HS-5 (cell line): ENCODE results near the gene BPIFB1.

Experiments used
- DNase-seq: peaks from one replicate; pipeline ENCODE4 v3.0.0-alpha.2; 2012; ENCODE audit warnings: low read depth

Gene BPIFB1, protein sequence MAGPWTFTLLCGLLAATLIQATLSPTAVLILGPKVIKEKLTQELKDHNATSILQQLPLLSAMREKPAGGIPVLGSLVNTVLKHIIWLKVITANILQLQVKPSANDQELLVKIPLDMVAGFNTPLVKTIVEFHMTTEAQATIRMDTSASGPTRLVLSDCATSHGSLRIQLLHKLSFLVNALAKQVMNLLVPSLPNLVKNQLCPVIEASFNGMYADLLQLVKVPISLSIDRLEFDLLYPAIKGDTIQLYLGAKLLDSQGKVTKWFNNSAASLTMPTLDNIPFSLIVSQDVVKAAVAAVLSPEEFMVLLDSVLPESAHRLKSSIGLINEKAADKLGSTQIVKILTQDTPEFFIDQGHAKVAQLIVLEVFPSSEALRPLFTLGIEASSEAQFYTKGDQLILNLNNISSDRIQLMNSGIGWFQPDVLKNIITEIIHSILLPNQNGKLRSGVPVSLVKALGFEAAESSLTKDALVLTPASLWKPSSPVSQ

DNA sequence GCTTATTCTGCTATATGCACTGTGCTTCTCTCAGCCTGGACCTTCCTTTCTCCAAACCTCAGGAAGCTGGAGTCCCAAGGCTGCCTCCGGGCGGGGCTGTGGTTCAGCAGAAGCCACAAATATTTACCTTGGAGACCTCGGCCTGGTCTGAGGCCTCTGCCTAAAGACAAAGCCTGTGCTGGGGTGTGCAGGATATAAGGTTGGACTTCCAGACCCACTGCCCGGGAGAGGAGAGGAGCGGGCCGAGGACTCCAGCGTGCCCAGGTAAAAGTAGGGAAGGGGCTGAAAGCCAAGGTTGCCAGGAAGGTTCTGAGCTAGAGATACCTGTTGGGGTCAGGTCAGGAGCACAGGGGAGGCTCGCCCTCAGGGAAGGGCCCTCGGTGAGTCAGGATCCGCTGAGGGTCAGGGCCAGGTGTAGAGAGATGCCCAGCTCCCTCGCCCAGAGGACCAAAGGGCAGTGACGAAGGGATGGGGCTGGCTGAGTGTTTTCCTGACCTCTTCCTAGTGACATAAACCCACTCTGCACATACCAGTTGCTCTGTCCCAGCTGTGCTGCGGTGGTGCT is at the start of gene BPIFB1:
Gene BPIFB1 (plus strand): TSS at position 224 of the 565 bp plus-strand sequence. CDS start 2,860 bp downstream, outside the sequence.
- DNase-seq: no peak

DNA sequence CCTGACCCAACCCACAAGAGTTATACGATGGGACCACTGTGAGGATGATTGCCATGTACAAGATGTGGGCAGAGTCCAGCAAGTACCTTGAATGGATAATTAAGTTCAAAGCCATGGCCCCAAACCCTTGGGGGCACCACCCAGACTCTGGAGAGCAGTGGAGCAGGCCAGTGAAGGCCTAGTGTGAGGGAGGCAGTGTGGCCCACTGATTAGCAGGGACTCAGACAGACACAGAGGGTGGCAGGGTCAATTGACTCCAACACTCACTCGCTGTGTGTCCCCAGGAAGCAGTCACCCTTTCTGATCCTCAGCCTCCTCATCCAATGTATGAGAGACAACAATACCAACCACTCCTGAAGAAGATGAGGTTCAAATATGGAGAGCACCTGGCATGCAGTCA is 49.0 kb upstream of the BPIFB1 start:
- no peak for DNase-seq

DNA sequence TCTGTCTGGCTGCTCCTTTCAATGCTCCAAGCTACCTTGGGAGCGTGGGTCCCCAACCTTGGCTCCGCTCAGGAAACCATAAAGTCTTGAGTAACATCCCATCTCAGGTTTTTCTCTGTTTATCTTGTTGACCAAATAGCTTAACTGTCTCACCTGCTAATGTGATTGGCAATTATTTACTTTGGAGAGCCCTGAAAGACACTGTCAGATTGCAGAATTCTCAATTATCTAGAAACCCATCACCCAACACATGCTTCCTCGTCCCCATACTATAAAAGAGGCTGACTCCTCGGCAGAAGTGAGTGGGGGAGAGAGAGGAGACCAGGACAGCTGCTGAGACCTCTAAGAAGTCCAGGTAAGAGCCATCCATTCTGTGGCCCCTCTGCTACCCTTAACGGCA is 47.3 kb upstream of the BPIFB1 start, which contains the start of gene BPIFA1:
Gene BPIFA1 (plus strand): TSS at position 301 of the 400 bp plus-strand sequence. CDS start 1,716 bp downstream, outside the sequence.
- DNase-seq: no peak

DNA sequence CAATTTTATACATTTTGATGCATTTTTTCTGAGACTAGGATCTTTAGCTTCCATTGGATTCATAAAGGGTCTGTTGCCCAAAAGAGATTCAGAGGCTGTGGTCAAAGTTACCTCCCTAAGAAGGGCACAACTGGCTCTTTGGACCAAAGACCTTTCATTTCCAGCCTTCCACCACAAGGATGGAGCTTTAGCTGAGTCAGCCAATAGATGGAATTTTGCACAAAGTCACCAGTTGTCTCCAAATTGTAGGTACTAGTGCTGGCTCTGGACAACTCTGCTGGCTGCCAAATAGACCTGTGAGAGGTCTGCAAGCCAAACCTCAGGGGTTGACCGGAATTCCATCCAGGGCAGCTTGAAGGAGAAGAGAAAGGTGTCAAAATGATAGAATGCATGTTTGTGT is 46.7 kb upstream of the BPIFB1 start:
- no peak for DNase-seq

DNA sequence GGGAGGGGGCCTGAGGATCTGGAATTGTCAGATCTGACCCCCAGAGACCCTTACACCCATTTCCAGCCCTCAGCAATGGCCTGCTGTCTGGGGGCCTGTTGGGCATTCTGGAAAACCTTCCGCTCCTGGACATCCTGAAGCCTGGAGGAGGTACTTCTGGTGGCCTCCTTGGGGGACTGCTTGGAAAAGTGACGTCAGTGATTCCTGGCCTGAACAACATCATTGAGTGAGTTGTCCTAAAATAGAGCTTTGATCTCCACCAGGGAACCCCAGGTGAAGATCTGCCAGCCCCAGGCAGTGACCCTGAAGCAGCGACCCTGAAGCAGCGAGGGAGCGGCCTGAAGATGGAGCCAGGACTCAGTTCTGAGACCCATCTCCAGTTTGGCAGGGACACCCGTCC is 45.0 kb upstream of the BPIFB1 start:
- no peak for DNase-seq

DNA sequence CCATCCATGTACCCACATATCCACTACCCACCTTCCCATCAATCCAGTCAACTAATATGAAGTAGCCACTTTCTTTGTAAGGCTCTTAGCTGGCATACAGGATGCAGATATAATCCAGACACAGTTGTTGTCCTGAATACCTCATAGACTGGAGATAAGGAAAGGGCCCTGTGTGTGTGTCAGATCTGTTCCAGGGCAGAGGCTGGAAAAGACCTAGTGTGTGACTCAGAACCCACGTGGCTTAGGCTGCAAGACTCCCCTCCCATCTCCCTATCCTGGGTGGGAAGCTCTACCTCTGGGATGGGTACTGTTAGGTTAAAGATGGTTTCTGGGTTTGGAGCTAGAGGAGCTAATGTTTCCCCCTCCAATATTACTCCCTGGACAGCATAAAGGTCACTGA is 43.6 kb upstream of the BPIFB1 start:
- DNase-seq: no peak

DNA sequence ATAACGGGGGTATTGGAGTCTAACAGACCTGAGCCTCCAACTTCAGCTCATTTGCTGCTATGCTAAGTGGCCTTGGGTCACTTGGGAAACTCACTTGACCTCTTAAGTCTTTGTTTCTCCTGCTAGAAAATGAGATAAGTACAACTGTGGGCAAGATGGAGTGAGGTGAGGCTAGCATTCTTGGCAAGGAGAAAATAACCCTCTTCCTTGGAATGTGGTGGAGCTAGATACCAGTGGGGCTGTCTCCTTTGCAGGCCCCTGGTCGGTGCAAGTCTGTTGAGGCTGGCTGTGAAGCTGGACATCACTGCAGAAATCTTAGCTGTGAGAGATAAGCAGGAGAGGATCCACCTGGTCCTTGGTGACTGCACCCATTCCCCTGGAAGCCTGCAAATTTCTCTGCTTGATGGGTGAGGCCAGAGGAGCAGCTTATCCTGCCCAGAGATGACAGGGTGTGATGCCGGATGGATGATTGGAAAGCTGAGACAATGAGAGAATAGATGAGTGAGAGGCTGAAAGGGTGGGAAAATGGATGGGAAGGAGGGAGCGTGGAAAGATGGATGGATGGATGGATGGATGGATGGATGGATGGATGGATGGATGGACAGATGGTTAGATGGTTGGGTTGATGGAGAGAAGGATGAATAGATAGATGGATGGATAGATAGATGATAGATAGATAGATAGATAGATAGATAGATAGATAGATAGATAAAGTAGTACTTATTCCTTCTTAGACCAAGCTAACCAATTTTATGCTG is 42.9 kb upstream of the BPIFB1 start:
- no peak for DNase-seq

DNA sequence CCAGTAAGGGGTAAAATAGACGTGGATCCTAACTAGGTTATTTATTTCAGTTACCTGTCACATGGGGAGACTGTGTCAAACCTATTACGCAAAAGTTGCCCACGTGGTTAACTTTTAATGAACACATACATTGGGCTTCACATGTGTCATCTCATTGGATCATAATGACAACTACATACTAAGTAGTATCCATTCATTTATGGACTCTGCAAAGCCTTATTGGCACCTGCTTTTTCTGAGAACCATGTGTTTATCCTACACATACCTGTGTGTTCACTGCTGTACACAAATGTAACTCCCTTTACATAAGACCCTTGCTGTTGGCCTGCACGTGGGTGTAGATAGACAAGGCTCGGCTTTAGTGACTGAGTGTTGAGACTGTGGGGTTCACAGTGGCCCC is 42.1 kb upstream of the BPIFB1 start:
- DNase-seq: no peak

DNA sequence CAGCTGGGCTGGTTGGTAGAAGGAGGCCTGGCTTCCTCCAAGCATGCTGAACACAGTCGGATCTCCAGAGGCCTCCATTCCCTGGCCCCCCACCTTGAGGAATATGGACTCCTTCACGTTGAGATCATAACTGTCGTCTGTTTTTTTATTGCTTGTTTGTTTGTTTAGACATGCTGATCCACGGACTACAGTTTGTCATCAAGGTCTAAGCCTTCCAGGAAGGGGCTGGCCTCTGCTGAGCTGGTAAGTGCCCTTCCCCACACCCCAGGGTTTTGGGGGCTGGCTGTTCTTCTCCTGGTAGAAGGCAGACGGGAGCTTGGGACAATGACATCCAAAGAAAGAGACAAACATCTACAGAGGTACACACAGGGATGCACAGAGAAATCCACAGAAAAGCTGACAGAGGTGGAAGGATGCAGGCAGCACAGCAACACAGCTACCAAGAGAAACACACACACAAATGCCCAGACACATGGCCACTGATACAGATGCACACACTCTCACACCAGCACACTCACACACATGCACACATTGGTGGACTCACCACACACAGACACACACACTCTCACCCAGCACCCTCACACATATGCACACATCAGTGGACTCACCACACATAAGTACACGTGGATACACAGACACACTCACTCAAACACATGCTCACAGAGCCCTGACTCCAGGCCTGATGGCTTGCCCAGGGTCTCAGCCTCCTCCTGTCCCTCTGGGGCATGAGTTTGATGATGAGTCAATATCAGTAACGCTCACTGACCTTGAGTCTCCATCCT is 40.5 kb upstream of the BPIFB1 start:
- no peak for DNase-seq

DNA sequence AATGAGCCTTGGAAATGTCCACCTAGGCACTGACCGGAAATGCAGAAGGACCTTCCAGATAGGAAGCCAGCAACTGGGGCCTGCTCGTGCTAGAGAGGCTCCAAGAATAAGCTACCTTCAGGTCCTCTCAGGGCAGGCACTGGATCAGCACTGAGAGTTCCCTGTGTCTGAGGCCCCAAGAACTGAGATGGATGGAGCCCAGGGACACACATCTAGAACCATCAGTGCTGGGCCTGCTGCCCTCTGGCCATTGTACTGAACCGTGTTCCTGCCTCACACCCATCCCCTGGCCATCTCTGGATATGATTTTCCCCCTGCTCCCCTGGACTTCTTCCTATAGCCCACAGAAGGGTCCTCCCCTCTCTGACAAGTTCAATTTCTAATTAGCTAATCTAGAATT is 36.9 kb upstream of the BPIFB1 start:
- DNase-seq: no peak

DNA sequence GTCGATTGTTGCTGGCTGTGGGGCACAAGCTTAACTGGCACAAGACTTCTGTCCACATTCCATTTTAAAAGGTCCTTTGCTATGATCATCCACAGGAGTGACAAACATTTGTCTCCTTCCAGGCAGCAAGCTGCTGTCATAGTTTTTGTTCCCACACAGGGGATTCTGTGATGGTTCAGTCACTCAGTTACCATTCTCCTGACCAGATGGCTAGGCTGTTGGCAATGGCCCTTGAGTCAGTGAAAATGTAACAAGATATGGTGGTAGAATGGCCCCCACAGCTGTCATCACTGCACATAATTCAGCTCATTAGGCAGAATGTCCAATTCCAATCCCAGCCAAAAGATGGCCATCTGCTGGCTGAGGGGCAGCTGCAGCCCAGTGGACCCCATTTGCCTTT is 33.6 kb upstream of the BPIFB1 start:
- DNase-seq: no peak

DNA sequence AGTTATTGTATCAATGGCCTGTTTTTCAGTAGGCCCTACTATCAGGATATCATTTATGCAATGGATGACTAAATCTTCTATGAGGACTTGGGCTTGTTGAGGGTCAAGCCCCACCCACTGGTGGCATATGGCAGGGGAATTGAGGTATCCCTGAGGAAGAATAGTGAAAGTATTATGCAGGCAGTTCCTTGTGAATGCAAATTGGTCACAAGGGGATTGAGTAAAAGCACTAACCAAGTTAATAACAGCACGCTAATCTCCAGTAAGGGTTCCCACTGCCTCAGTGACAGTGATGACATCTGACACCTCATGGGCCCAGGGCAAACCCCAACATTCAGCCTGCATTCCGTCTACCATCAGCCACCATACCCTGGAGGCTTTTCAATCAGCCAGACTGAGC is 32.3 kb upstream of the BPIFB1 start:
- no peak for DNase-seq

DNA sequence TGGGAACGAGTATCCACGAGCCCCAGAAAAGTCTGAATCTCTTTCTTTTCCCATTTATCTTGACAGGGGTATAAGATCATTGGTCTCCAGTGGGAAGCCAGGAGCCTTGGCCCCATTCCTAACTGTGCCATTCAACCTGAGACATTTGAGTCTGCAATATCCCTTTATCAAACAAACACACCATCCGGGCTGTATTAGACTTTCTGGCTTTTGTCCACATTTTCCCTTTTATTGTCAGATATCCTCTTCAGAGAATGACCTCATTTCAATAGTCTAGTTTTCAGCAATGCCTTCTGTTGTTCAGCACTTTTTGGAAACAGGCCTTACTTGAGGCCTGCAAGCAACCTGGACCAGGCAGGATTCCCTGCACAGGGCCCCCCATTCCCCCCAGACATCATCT is 31.5 kb upstream of the BPIFB1 start:
- DNase-seq: no peak

DNA sequence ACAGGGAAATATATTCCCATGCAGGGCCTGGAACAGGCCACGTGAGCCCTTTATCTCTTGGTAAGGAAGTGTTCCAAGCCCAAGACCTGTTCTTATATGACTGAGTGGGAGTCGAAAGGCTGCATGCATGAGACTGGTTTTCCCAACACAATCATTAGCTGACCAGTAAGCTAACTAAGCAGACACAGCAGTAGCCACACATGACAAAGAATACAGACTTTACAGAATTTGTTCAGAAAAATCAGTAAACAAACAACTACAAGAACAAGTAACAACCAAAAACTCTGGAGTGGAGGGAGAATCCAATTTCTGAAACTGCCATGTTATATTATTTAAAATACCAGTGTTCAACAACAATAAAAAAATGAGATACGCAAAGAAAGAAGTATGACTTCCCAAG is 30.6 kb upstream of the BPIFB1 start:
- DNase-seq: no peak

DNA sequence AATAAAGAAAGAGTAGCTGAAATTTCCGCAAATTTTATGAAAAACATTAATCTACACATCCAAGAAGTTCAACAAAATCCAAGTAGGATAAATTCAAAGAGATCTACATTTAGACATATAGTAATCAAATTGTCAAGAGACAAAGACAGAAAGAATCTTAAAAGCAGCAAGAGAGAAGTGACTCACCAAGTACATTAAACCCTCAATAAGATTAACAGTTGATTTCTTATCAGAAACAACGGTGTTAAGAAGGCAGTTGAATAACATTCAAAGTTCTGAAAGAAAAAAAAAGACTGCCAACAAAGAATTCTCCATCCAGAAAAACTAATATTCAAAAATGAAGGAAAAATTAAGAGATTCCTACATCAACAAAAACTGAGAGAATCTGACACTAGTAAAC is 28.0 kb upstream of the BPIFB1 start:
- DNase-seq: no peak

DNA sequence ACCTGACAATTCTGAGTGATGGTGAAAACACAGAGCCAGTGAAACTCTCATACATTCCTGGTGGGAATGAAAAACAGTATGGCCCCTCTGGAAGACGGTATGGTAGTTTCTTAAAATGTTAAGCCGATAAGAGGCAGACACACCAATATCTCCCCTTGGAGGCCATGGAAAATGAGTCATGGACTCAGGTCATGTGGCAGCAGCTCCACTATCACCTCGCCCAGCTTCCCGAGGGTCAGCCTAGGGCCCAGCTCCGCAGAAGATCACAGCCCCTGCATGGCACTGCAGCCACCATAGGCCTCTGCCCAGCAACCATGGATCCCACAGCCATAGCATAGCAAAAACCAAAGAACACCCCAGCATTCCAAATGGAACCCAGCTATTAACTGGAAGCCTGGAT is 25.8 kb upstream of the BPIFB1 start:
- no peak for DNase-seq

DNA sequence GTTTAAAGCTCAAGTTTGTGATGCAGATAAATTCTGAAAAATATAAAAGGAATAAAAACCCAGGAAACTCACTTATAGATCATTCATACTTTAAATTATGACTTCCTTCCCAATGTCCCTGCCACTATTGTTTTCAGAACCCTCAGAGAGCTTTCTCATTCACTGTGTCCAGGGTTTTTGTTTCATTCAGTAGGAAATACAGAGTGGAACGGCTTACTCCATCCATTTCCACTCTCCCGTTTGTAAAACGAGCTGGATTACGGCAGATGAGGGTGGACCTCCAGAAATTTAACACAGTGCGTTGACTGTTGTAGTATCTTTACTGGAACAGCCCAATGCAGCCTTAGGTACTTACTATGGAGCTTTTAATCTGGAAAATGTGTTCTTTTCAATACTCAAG is 23.6 kb upstream of the BPIFB1 start:
- DNase-seq: no peak

DNA sequence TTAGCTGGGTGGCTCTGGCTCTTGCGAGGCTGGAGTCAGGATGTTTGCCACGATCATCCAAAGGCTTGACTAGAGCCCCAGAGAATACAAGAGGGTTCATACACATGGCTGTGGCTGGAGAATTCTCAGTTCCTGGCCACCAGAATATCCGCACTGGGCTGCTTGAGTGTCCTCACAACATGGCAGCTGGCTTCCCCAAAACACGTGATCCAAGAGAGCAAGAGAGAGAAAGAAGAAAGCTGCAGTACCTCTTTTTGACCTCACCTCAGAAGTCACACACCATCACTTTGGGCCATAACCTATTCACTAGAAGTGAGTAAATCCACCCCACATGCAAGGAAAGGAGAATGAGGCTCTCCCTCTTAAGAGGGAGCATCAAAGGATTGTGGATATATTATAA is 21.5 kb upstream of the BPIFB1 start:
- no peak for DNase-seq

DNA sequence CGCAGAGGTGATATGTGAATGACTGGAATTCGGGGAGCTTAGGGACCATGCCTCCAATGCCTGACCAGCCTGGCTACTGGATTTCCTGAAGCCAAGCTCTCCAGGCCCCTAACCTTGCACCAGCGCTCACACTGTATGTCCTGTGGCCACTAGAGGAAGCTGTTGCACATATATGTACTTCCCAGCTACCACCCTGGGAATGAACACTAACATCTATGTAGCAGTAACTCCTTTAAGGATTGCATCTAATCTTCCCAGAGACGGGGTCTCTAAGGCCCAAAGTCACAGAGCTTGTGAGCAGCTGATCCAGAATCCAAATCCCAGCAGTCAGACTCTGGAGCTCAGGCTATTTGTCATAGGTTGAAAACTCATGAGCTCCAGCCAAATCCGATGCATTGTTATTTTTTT is 20.4 kb upstream of the BPIFB1 start:
- peak; percentile 41 for DNase-seq

DNA sequence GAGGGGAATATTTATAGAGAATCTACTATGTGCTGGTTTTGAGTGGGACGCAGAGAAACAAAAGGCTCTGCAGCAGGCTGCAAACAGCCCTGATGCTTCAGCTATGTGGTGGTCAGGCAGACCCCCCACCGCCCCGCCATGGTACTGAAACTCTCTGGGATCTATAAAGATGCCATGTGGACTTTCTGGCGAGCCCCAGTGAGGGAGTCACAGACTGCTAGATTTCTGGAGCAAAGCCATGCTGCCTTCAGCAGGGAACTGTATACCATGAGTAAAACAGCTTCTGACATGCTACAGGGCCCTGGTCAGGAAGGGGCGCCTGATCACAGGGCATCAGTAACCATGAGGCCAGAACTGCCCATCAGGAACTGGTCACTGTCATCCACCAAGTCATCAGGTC is 19.2 kb upstream of the BPIFB1 start:
- DNase-seq: no peak

DNA sequence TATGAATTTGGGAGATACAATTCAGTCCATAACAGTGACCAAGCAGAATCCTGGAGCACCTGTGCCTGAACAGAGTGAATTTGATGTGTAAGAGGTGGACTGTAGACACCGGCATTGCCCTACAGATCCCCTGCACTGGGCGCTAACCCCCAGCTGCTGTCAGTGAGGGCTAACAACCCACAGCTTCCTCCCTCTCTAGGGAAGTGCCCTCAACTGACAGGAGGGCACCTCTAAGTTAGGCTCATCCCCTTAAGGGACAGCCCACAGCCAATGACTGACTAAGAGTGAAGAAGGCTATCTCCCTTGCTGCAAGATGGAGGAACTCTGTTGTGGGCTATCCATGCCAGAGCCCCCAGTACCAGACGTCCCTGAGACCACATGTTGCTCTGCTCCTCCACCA is 15.3 kb upstream of the BPIFB1 start:
- no peak for DNase-seq
